NCI-H526 (cell line): ENCODE measurements around the gene HLA-DMB.

Experiments used
- DNase-seq, 2 experiments: peaks; one replicate each; lab custom pipeline; 2025; lab: John Stamatoyannopoulos, UW

HLA-DMB gene

GRCh38 chr6:32971581-32972352 lies 30.9 kb upstream of the HLA-DMB start:
- DNase-seq: peak; percentile 100

DNA sequence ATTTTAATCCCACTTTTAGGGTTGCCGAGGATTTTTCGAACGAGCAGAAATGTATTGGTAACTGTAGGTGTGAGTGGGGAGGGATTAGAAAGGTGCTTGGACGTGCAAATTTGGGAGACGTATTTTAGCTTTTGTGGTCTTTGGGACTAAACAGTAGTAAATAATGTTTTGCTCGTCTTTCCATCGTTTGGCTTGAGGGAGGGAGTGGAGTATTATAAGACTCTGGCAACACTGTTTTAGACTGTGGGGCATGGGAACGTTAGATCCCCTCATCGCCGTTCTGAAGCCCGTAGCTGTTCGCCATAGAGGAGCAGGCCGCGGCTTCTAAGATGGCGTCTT lies 30.4 kb upstream of the HLA-DMB start:
- DNase-seq: no peak

DNA sequence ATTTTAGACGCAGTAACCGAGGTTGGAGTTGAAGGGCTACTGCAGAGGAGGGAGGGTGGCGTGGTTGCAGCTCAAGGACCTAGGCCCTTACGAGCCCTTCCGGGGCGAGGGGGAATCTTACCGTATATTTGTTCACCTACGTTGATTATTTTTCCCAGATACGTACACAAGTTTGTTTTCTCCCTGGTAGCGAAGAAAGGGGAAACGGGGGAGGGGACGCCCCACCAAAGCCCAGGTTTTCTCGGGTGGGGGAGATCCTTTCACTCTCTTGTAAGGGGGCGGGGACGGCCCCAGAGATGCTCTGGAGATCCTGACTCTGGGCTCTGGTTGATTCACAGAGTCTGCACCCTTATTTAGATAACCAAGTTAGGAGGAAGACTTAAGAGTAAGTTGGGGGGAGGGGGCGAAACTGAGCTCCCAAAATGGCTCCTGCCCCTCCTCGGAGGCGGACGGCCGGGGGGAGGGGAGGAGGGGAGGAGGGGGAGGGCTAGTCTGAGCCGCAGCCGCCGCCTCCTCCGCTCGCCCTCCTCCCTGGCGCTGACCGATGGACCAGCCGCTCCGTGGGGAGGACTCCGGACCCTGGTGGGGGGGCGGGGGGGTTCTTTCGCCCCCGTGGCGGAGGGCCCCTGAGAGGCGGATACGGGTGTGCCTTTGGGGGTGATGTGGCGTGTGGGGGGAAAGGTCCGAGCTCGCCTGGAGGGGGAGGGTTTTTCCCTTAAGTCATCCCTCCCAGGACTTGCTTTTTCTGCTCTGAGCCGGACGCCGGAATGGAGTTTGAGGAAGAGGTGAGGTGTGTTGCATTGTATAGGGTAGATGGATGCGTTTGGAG lies 29.8 kb upstream of the HLA-DMB start:
- DNase-seq: peak; percentile 72 to 88

DNA sequence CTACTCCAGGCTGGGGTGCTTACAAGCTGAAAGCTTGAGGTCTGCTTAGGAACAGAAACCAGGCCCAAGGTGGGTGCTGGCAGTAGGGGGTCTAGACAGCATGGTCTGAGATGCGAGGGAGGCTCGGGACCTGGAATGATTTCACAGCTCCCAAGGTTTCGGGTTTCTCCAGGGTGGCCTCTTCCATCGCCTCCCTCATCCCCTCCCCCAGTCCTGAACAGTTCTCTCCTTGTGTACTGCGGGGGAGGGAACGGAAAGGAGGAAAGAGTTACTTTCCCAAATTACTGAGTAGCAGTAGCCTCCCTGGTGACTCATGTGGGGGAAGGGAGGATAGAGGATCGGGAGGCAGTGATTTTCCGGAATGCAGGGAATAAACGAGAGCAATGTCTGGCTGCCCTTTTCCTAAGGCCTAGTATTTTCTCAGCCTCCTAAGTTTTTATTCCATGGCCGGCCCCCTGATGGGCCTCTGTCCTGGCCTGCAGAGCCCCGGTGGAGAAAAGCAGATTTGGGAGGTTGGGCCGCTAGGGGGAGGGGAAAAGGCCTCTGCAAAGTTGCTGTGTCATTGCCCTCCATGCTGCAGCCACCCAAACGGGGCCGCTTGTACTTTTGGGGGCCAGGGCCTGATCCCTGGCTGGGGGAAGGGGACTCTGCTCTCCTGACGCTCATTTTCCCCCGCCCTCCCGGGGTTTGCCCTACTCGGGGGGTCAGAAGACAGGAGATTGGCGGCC lies 29.0 kb upstream of the HLA-DMB start:
- peak; percentile 76 to 77 for DNase-seq

GRCh38 chr6:32968867-32969684 lies 28.2 kb upstream of the HLA-DMB start:
- peak; percentile 77 to 82 for DNase-seq

DNA sequence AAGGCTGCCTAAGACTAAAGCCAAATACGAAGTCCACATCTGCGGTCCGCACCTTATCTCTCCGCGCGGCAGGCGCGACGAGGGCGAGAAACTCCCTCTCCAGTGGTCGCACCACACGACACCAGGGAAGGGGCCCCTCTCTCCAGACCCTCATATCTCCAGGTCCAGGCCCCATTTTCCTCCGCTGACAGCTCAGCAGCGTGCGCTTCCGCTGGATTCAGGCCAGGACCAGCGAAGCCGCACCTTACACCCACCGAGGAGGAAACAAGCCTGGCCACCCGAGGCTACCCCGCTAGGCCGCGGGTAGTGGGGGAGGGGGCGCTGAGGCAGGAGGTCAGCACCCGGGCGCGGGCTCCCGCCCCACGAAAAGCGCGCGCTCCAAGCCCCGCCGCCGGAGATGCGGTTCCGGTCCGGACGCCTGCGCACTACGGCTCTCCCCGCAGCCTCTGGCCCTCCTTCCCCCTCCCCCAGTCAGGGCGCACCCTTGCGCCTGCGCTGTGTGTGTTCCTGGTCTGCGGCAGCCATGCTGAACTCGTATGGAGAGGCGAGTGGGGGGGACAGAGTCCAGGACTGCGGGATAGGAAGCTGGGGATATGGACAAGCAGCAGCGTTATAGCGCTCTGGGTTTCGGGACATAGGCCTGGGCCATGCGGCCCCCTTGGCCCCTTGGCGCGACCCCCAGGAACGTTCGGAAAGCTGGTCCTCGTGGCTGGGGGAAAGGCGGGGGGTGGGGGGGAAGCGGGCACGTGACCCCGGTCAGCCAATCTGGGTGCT lies 27.5 kb upstream of the HLA-DMB start, which contains the start of gene BRD2:
TSS of gene BRD2 (plus strand) at position 502 of the 774 bp plus-strand sequence. CDS start 4,305 bp downstream, outside the sequence.
- DNase-seq: peak; percentile 93 to 98

- peak; percentile 82 to 83 for DNase-seq
Measured at GRCh38 chr6:32967151-32968091, 26.6 kb upstream of the HLA-DMB start.

DNA sequence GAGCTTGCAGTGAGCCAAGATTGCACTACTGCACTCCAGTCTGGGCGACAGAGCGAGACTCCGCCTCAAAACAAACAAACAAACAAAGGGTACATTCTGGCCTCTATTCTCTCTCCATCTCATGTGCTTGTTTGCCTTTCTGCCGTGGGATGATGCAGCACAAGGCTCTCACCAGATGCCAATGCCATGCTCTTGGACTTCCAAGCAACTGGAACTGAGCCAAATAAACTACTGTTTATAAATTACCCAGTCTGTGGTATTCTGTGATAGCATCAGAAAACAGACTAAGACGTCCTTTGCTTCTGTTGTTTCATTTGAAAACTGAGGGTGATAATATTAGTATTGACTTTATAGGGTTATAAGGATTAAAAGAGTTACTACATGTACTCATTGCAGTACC lies 23.9 kb upstream of the HLA-DMB start:
- DNase-seq: no peak

GRCh38 chr6:32963866-32964265 lies 23.0 kb upstream of the HLA-DMB start:
- DNase-seq: no peak

- peak; percentile 92 to 95 for DNase-seq
Measured at GRCh38 chr6:32962213-32962826, 21.5 kb upstream of the HLA-DMB start.

- no peak for DNase-seq
Measured at GRCh38 chr6:32960563-32960962, 19.7 kb upstream of the HLA-DMB start.

- no peak for DNase-seq
Measured at GRCh38 chr6:32956176-32956575, 15.3 kb upstream of the HLA-DMB start.

DNA sequence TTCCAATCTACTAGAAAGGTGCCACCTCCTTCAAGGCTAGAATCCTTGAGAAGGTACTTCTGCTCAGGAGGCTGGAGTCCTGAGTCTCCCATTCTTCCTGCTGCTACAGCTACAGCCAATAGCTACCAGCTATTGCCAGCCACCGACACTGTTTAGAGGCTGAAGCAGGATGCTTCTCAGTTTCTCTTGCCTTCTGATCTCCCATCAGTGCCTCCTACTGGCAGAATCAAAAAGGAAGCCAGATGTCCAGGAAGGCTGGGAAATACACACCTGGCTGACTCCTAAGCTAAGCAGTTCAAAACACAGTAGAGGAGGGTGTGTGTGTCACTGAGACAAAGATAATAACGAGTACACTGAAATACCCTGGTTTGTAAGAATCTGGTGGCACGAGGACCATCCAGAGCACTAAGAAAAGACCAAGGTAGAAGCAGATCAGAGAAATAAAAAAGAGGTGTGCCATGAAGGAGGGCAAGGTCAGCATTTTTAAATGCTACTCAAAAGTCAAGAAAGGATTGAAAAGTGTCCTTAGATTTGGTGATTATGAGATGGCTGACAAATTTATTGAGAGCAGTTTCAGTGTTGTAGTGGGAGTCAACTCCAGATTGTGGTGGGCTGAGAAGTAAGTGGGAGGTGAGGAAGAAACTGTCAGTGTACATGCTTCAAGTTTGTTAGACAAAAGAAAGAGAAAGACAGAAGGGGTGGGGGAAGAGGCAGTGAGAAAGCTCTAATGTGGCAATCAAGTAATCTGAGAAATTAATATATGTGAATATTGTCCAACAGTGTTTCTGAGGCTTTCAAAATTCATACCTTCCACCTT lies 14.4 kb upstream of the HLA-DMB start:
- peak; percentile 53 to 67 for DNase-seq

DNA sequence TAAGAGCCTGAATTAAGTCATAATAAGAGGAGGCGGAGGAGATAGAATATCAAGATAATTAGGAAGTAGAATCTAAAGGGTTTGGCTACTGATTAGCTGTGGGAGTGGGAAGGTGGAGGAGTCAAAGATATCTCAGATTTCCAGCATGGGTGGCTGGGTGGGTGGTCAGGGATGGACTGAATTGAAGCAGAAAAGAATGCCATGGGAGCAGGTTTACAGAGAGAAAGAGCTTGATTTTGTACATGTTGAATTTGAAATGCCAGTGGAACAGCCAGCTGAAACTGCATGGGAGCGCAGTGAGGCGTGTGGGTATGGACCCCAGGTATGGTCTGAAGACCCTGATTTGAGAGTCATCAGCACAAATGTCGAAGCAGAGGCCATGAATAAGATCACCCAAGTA lies 13.4 kb upstream of the HLA-DMB start:
- no peak for DNase-seq

- no peak for DNase-seq
Measured at GRCh38 chr6:32953775-32954174, 12.9 kb upstream of the HLA-DMB start.

- DNase-seq: peak; percentile 96 to 98
Measured at GRCh38 chr6:32952817-32953739, 12.2 kb upstream of the HLA-DMB start, which contains the start of gene HLA-DMA. TSS of gene HLA-DMA (minus strand) at chr6:32953097. CDS start at chr6:32953036, 61 bp downstream.

DNA sequence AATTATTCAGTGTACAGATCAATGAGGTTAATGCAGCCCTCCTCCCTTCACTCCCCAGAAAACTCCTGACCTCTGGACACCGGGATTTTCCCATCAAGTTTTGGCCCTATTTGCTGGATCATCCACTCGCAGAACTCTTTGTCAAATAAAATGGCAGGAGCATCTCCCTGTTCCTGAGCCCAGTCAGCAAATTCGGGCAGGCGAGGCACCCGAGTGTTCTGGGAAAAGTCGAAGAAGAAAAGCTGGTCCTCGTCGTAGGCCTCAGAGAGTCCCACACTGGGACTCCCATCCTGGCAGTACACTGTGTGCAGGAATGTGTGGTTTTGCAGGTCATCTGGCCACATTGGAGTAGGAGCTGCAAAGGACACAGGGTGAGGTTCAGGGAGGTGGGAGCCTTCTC lies 9.6 kb upstream of the HLA-DMB start:
- no peak for DNase-seq
